H1 (cell line): ENCODE measurements around the gene B3GLCT. TPM values are rescaled to one million over a fixed set of nuclear protein-coding genes. Genes with fewer than 3 reads are reported as not detected.

Experiments used
- CTCF ChIA-PET: fragments of 300-600 bp; sonication (Branson Sonifier 250); formaldehyde crosslinking; loops from one replicate; lab custom pipeline; 2021; ENCODE audit not compliant: partially characterized antibody; lab: Charles Lee
- POLR2A ChIA-PET: fragments of 300-600 bp; sonication (Branson Sonifier 250); formaldehyde crosslinking; loops from one replicate; lab custom pipeline; 2021; ENCODE audit warnings: inconsistent platforms; ENCODE audit not compliant: partially characterized antibody; lab: Charles Lee
- DNase-seq, 2 experiments: peaks; one replicate each; pipeline versions ENCODE4 v3.0.0 to v3.0.0-alpha.2; 2010 to 2022; ENCODE audit warnings: low spot score in 2 of 2, low read depth in 1 of 2, mixed read lengths in 1 of 2
- FAIRE-seq: peaks from 2 replicates; lab custom pipeline; 2011; peaks lifted over from hg19 to GRCh38; lab: Jason Lieb, UNC
- H2AFZ ChIP-seq: 2 replicates; pipeline ENCODE4 v1.8.1; 2012; ENCODE audit warnings: low read length, inconsistent platforms
- H2AK5ac ChIP-seq: 2 replicates; pipeline ENCODE4 v1.6.1; 2013; ENCODE audit warnings: low read depth, low read length
- H2BK120ac ChIP-seq: replicated peaks from 2 replicates; pipeline ENCODE3; 2013; ENCODE audit warnings: low read depth, low read length, inconsistent platforms
- H2BK12ac ChIP-seq: 2 replicates; pipeline ENCODE4 v1.6.1; 2013; ENCODE audit warnings: low read depth, low read length
- H2BK15ac ChIP-seq: 2 replicates; pipeline ENCODE4 v1.6.1; 2013; ENCODE audit warnings: low read length
- H2BK20ac ChIP-seq: 2 replicates; pipeline ENCODE4 v1.6.1; 2013; ENCODE audit warnings: low read length
- H2BK5ac ChIP-seq: 2 replicates; pipeline ENCODE4 v1.6.1; 2013; ENCODE audit warnings: low read depth, low read length
- H3K14ac ChIP-seq: 2 replicates; pipeline ENCODE4 v1.6.1; 2013; ENCODE audit warnings: inconsistent platforms; ENCODE audit not compliant: insufficient read length
- H3K18ac ChIP-seq: 2 replicates; pipeline ENCODE4 v1.6.1; 2013; ENCODE audit warnings: low read length; ENCODE audit errors: extremely low read depth
- H3K23ac ChIP-seq: 2 replicates; pipeline ENCODE4 v1.6.1; 2013; ENCODE audit warnings: inconsistent platforms; ENCODE audit not compliant: insufficient read length
- H3K23me2 ChIP-seq: 2 replicates; pipeline ENCODE4 v1.6.1; 2013; ENCODE audit warnings: low read depth, low read length
- H3K27ac ChIP-seq: 2 replicates; pipeline ENCODE4 v1.6.1; 2011; ENCODE audit warnings: low read depth, low read length, inconsistent platforms
- H3K27me3 ChIP-seq, 4 experiments: replicated peaks in 1 of 4; 1 replicate in 1 of 4; 2 replicates in 3 of 4; pipeline versions ENCODE4 v1.6.1 to v1.8.1; 2011 to 2013; ENCODE audit warnings: low read length in 3 of 4, mild to moderate bottlenecking in 3 of 4, inconsistent platforms in 2 of 4, mixed read lengths in 2 of 4, moderate library complexity in 1 of 4; ENCODE audit not compliant: control insufficient read depth in 3 of 4, insufficient read depth in 3 of 4; ENCODE audit errors: extremely low read depth in 1 of 4
- H3K36me3 ChIP-seq, 4 experiments: 2 replicates each; pipeline versions ENCODE4 v1.6.1 to v1.8.1; 2011 to 2013; ENCODE audit warnings: mild to moderate bottlenecking in 4 of 4, low read length in 3 of 4, moderate library complexity in 2 of 4, control low read depth in 1 of 4, inconsistent platforms in 1 of 4; ENCODE audit not compliant: insufficient read depth in 4 of 4, control insufficient read depth in 2 of 4
- H3K4ac ChIP-seq: replicated peaks from 2 replicates; pipeline ENCODE3; 2013; ENCODE audit warnings: low read length, low read depth, mixed read lengths, inconsistent platforms; ENCODE audit not compliant: insufficient read length
- H3K4me1 ChIP-seq, 4 experiments: replicated peaks in 1 of 4; 1 replicate in 1 of 4; 2 replicates in 3 of 4; pipeline versions ENCODE4 v1.6.1 to v1.8.1; 2011 to 2013; ENCODE audit warnings: low read length in 3 of 4, inconsistent platforms in 2 of 4, mixed read lengths in 1 of 4; ENCODE audit not compliant: insufficient read depth in 4 of 4, control insufficient read depth in 3 of 4
- H3K4me2 ChIP-seq, 2 experiments: 2 replicates each; pipeline versions ENCODE4 v1.6.1 to v1.8.1; 2011 to 2013; ENCODE audit warnings: low read depth in 2 of 2, low read length in 2 of 2, control low read depth in 1 of 2, inconsistent platforms in 1 of 2, mild to moderate bottlenecking in 1 of 2; ENCODE audit not compliant: insufficient read depth in 1 of 2
- H3K4me3 ChIP-seq, 4 experiments: fragments of 200-600, 300-600 bp in 1 of 4; sonication (generic), shearing (Covaris generic), sonication (Bioruptor Twin) in 1 of 4; 2 replicates each; pipeline versions ENCODE4 v1.5.1 to v1.8.1; 2011 to 2016; ENCODE audit warnings: low read length in 4 of 4, low read depth in 3 of 4, control low read depth in 2 of 4, inconsistent platforms in 2 of 4, mild to moderate bottlenecking in 2 of 4, mixed read lengths in 1 of 4, moderate library complexity in 1 of 4; ENCODE audit not compliant: insufficient read depth in 2 of 4; ENCODE audit errors: extremely low read depth in 1 of 4
- H3K56ac ChIP-seq: replicated peaks from 2 replicates; pipeline ENCODE3; 2013; ENCODE audit warnings: low read depth, mild to moderate bottlenecking, mixed read lengths, low read length, inconsistent platforms; ENCODE audit not compliant: insufficient read length
- H3K79me1 ChIP-seq: 2 replicates; pipeline ENCODE4 v1.6.1; 2013; ENCODE audit warnings: low read depth, low read length, control low read depth
- H3K79me2 ChIP-seq, 2 experiments: 2 replicates each; pipeline versions ENCODE4 v1.6.1 to v1.8.1; 2012 to 2013; ENCODE audit warnings: low read length in 2 of 2, mild to moderate bottlenecking in 2 of 2, inconsistent platforms in 1 of 2; ENCODE audit not compliant: insufficient read depth in 2 of 2, control insufficient read depth in 1 of 2
- H3K9ac ChIP-seq, 4 experiments: replicated peaks in 1 of 4; 1 replicate in 1 of 4; 2 replicates in 3 of 4; pipeline versions ENCODE4 v1.6.1 to v1.8.1; 2011 to 2013; ENCODE audit warnings: low read depth in 3 of 4, low read length in 3 of 4, control low read depth in 2 of 4, mild to moderate bottlenecking in 2 of 4, moderate library complexity in 2 of 4, inconsistent platforms in 1 of 4; ENCODE audit errors: extremely low read depth in 1 of 4
- H3K9me3 ChIP-seq, 2 experiments: 2 replicates each; pipeline versions ENCODE4 v1.6.1 to v1.8.1; 2012 to 2013; ENCODE audit warnings: mild to moderate bottlenecking in 2 of 2, moderate library complexity in 2 of 2, control low read depth in 1 of 2, inconsistent platforms in 1 of 2, low read depth in 1 of 2, low read length in 1 of 2, mixed read lengths in 1 of 2; ENCODE audit not compliant: insufficient read depth in 2 of 2
- H4K20me1 ChIP-seq, 2 experiments: replicated peaks in 1 of 2; 2 replicates each; pipeline versions ENCODE3 to v1.8.1; 2011 to 2013; ENCODE audit warnings: inconsistent platforms in 2 of 2, low read length in 2 of 2, mild to moderate bottlenecking in 1 of 2; ENCODE audit not compliant: insufficient read depth in 2 of 2, control insufficient read depth in 1 of 2
- H4K5ac ChIP-seq: 2 replicates; pipeline ENCODE4 v1.6.1; 2013; ENCODE audit warnings: low read length, low read depth, mixed read lengths, inconsistent platforms; ENCODE audit not compliant: insufficient read length
- H4K8ac ChIP-seq: 2 replicates; pipeline ENCODE4 v1.8.0; 2013; ENCODE audit warnings: mild to moderate bottlenecking, moderate library complexity, low read length, inconsistent platforms; ENCODE audit not compliant: insufficient read depth; ENCODE audit errors: extremely low read depth
- H4K91ac ChIP-seq: replicated peaks from 2 replicates; pipeline ENCODE3; 2013; ENCODE audit warnings: low read length, mixed read lengths, inconsistent platforms; ENCODE audit not compliant: insufficient read length
- ATF2 ChIP-seq: IDR thresholded peaks from 2 replicates; pipeline ENCODE4 v1.6.1; 2012; ENCODE audit warnings: low read length, inconsistent platforms
- CHD1 ChIP-seq: IDR thresholded peaks from 2 replicates; pipeline ENCODE4 v1.6.1; 2012; ENCODE audit warnings: low read depth, low read length, improper control_type of control experiment
- CHD2 ChIP-seq: IDR thresholded peaks from 2 replicates; pipeline ENCODE4 v1.6.1; 2012; ENCODE audit warnings: low read length, improper control_type of control experiment
- GABPA ChIP-seq: IDR thresholded peaks from 2 replicates; pipeline ENCODE4 v1.6.1; 2011; ENCODE audit warnings: mild to moderate bottlenecking, low read length, moderate library complexity, borderline replicate concordance; ENCODE audit not compliant: insufficient read depth
- KDM4A ChIP-seq: IDR thresholded peaks from one replicate; pipeline ENCODE4 v1.7.1; 2012; ENCODE audit warnings: low read depth, mild to moderate bottlenecking, moderate library complexity, low read length, inconsistent platforms; ENCODE audit not compliant: severe bottlenecking
- KDM5A ChIP-seq: fragments of 200-600 bp; IDR thresholded peaks from 2 replicates; pipeline ENCODE4 v1.7.1; 2012; ENCODE audit warnings: mild to moderate bottlenecking, low read length, inconsistent platforms, mixed read lengths
- MAFK ChIP-seq: IDR thresholded peaks from 2 replicates; pipeline ENCODE4 v1.6.1; 2012; ENCODE audit warnings: low read depth, mild to moderate bottlenecking, improper control_type of control experiment, low read length
- MAX ChIP-seq: IDR thresholded peaks from 2 replicates; pipeline ENCODE4 v1.6.1; 2012; ENCODE audit warnings: inconsistent platforms
- RAD21 ChIP-seq, 2 experiments: IDR thresholded peaks in 1 of 2; conservative IDR thresholded peaks in 1 of 2; 2 replicates each; pipeline ENCODE4 v1.6.1; 2011; ENCODE audit warnings: low read depth in 2 of 2, low read length in 2 of 2, improper control_type of control experiment in 1 of 2, inconsistent platforms in 1 of 2, mild to moderate bottlenecking in 1 of 2, moderate library complexity in 1 of 2
- RFX5 ChIP-seq: IDR thresholded peaks from 2 replicates; pipeline ENCODE4 v1.6.1; 2011; ENCODE audit warnings: low read depth, low read length, improper control_type of control experiment, borderline replicate concordance
- SP1 ChIP-seq: IDR thresholded peaks from 2 replicates; pipeline ENCODE4 v1.6.1; 2011; ENCODE audit warnings: low read depth, low read length
- TCF12 ChIP-seq: IDR thresholded peaks from 2 replicates; pipeline ENCODE4 v1.6.1; 2011; ENCODE audit warnings: low read depth, mild to moderate bottlenecking, low read length
- WGBS, 2 experiments: shearing (Covaris generic) in 1 of 2; methylation state at CpG; one replicate each; pipeline versions ENCODE4 v1.1.6 to v1.1.7; 2013 to 2015; ENCODE audit warnings: low lambda C conversion rate in 2 of 2, mixed read lengths in 2 of 2, inconsistent platforms in 1 of 2, low coverage in 1 of 2, missing lambda C conversion rate in 1 of 2; ENCODE audit not compliant: insufficient replicate concordance in 2 of 2, insufficient coverage in 1 of 2, insufficient read length in 1 of 2; ENCODE audit errors: extremely low coverage in 1 of 2, missing lambda C conversion rate in 1 of 2; 5-methylcytosine and 5-hydroxymethylcytosine counted together
- polyA plus RNA-seq, 7 experiments: library from polyadenylated mRNA; depleted of rRNA in 3 of 7; stranded (reverse) in 5 of 7; unstranded in 2 of 7; fragments of >200 nt in 5 of 7; fragments of 200-250 nt in 2 of 7; gene quantifications; 1 replicate in 5 of 7; 2 replicates in 1 of 7; 4 replicates in 1 of 7; pipeline versions ENCODE4 v1.2.1 to v1.2.3, GENCODE V29; 2011 to 2013; ENCODE audit warnings: missing spikeins in 2 of 7, mixed read lengths in 2 of 7
- total RNA-seq: library from RNA; stranded (reverse); fragmentation: NEBNext Ultra II Directional; extraction: Animal tissue kit (Norgen Biotek cat#: 25700); gene quantifications from 2 replicates; pipeline ENCODE4 v1.2.1, GENCODE V29; 2021

The B3GLCT gene
- total and polyA plus RNA-seq, 2 of the 8 experiments (the other 6 are each of a cell fraction or from before 2014, with no cell fraction given), result 1.5 to 4.1 TPM

GRCh38 chr13:31159306-31159705, 40.5 kb upstream of the B3GLCT start:
- Histone ChIP-seq H3K79me2 (peaks cover 4 to 34% of the 10 kb centered on the region in 2 experiments; a peak in 3 of 4 replicates), H3K79me1 (no peaks in the 10 kb centered on the region), H3K4me2 (peak overlapping the region; percentile 75 to 83; a peak in 3 of 4 replicates)
- TF ChIP-seq CHD1 (no peak), MAX (no peak), KDM5A (no peak), MAFK (no peak), KDM4A (no peak), TCF12 (no peak), ATF2 (no peak), SP1 (no peak), RFX5 (no peak), GABPA (no peak), RAD21 (IDR thresholded peaks at IDR 0.05 in 1 of 2, conservative IDR thresholded peaks at IDR 0.05 in 1 of 2; ENCODE audit: low read depth in 2 of 2, low read length in 2 of 2) (no peak), CHD2 (no peak)

More at GRCh38 chr13:31159306-31159705, 40.5 kb upstream of the B3GLCT start:
- no peak overlapping the region for H3K4ac ChIP-seq
- no peak for DNase-seq
- peaks cover 2 to 6% of the 10 kb centered on the region in 2 experiments for H4K20me1 ChIP-seq
- 82% methylated on average over 4 of the region's 4 CpGs; no CpG with 5 or more reads in 1 of the 2 experiments for WGBS, 2 experiments
- no peak overlapping the region for H3K9ac ChIP-seq
- no peak overlapping the region for H3K14ac ChIP-seq
- no peak overlapping the region for H3K56ac ChIP-seq
- H3K23ac ChIP-seq, result no peak overlapping the region
- no peaks in the 10 kb centered on the region for H3K27me3 ChIP-seq
- peaks cover 0 to 35% (median 8%) of the 10 kb centered on the region in 4 experiments; a peak in 5 of 8 replicates for H3K36me3 ChIP-seq
- no peak overlapping the region for H4K91ac ChIP-seq
- H2AFZ ChIP-seq, result no peak overlapping the region
- peaks cover 0 to 3% (median 0%) of the 10 kb centered on the region in 4 experiments; a peak in 2 of 7 replicates for H3K4me1 ChIP-seq
- H2BK15ac ChIP-seq, result no peak overlapping the region
- H4K8ac ChIP-seq, result no peak overlapping the region
- no peak overlapping the region for H2AK5ac ChIP-seq
- H4K5ac ChIP-seq, result no peak overlapping the region
- H3K23me2 ChIP-seq, result no peaks in the 10 kb centered on the region; the same call in none of the 2 replicates
- no peak overlapping the region for H2BK20ac ChIP-seq
- H3K27ac ChIP-seq, result no peak overlapping the region
- ChIA-PET POLR2A (interaction anchor here (2.1 kb wide), 1 partner anchor 9 kb away, joined by 8 read pairs; no protein-coding TSS in a partner anchor), CTCF (no interaction called here)
- FAIRE-seq, result no peak
- peak overlapping the region in 1 of 4 experiments; percentile 81; a peak in 2 of 8 replicates for H3K4me3 ChIP-seq
- H3K18ac ChIP-seq, result no peak overlapping the region
- H3K9me3 ChIP-seq, result no peaks in the 10 kb centered on the region
- H2BK12ac ChIP-seq, result no peak overlapping the region
- no peak overlapping the region for H2BK120ac ChIP-seq
- H2BK5ac ChIP-seq, result no peak overlapping the region
